DND-41 (cell line): ENCODE results near the gene OBP2B.

Experiments
- EZH2 ChIP-seq: IDR thresholded peaks from 3 replicates; pipeline ENCODE4 v1.6.1; 2012; ENCODE audit warnings: borderline replicate concordance, low read depth, mild to moderate bottlenecking, moderate library complexity, low read length, inconsistent platforms; ENCODE audit not compliant: severe bottlenecking
- TF ChIP-seq, protein P1 (sequence below): IDR thresholded peaks from 2 replicates; pipeline ENCODE4 v1.5.1; 2012; ENCODE audit warnings: borderline replicate concordance, low read length, moderate library complexity, mild to moderate bottlenecking; ENCODE audit not compliant: poor library complexity, severe bottlenecking; ENCODE audit errors: extremely low read depth

DNA sequence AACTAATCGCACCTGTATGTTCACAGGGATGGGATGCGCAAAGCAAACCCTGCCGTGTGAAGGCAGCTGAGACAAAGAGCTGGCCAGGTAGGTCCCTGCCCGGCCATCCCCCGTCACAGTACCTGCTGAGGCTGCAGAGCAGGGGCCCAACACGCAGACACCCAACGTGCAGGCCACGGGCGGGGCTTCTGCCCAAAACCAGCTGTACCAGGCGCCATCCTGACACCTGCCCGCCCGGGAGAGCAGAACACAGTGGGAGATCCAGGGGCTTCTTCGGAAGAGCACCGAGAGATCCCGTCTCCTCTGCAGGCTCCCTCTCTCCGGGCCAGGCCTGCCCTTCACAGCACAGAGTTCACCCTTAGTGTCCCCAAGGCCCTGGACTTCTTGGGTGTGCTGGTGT lies 37.5 kb upstream of the OBP2B start:
- TF ChIP-seq, protein P1, sequence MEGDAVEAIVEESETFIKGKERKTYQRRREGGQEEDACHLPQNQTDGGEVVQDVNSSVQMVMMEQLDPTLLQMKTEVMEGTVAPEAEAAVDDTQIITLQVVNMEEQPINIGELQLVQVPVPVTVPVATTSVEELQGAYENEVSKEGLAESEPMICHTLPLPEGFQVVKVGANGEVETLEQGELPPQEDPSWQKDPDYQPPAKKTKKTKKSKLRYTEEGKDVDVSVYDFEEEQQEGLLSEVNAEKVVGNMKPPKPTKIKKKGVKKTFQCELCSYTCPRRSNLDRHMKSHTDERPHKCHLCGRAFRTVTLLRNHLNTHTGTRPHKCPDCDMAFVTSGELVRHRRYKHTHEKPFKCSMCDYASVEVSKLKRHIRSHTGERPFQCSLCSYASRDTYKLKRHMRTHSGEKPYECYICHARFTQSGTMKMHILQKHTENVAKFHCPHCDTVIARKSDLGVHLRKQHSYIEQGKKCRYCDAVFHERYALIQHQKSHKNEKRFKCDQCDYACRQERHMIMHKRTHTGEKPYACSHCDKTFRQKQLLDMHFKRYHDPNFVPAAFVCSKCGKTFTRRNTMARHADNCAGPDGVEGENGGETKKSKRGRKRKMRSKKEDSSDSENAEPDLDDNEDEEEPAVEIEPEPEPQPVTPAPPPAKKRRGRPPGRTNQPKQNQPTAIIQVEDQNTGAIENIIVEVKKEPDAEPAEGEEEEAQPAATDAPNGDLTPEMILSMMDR, result no peak
- TF ChIP-seq EZH2, result no peak
